ENCODE results near the gene DNAJC8.

GRCh38 chr1:28175955-28176485 lies 56.8 kb downstream of the DNAJC8 start:
- TF ChIP-seq CTCF (IDR thresholded peaks at IDR 0.05; ENCODE audit: control extremely low read depth in 1 of 3, insufficient read depth in 1 of 3, low read depth in 1 of 3, low read length in 3 of 3) (no peak), POLR2A (IDR thresholded peaks at IDR 0.05; ENCODE audit: control extremely low read depth in 1 of 2, low read depth in 2 of 2, low read length in 2 of 2) (no peak), TEAD4 (IDR thresholded peaks at IDR 0.05; ENCODE audit: low read depth, low read length) (no peak), BCL11A (IDR thresholded peaks at IDR 0.05; ENCODE audit: low read depth in 2 of 2, low read length in 2 of 2) (no peak), USF2 (IDR thresholded peaks at IDR 0.05; ENCODE audit: low read length) (no peak), HDAC6 (IDR thresholded peaks at IDR 0.05; ENCODE audit: low read depth, low read length) (no peak), ATF2 (IDR thresholded peaks at IDR 0.05; ENCODE audit: low read length) (no peak), CEBPB (IDR thresholded peaks at IDR 0.05; ENCODE audit: low read depth, low read length) (no peak), EZH2 (IDR thresholded peaks at IDR 0.05; ENCODE audit: low read depth, low read length, severe bottlenecking) (no peak), PHF8 (conservative IDR thresholded peaks at IDR 0.05; ENCODE audit: low read depth, low read length) (no peak), YY1 (IDR thresholded peaks at IDR 0.05; ENCODE audit: low read depth, low read length) (no peak), GTF2F1 (IDR thresholded peaks at IDR 0.05; ENCODE audit: borderline replicate concordance, low read depth, low read length) (no peak)
